Measurements from ENCODE around the gene SLC6A3. TPM values are rescaled to one million over a fixed set of nuclear protein-coding genes. Genes with fewer than 3 reads are reported as not detected.

Gene SLC6A3
- total and polyA plus RNA-seq, 3 donors from 2014 or later, result 0.55 to 1.5 (median 0.83) TPM

DNA sequence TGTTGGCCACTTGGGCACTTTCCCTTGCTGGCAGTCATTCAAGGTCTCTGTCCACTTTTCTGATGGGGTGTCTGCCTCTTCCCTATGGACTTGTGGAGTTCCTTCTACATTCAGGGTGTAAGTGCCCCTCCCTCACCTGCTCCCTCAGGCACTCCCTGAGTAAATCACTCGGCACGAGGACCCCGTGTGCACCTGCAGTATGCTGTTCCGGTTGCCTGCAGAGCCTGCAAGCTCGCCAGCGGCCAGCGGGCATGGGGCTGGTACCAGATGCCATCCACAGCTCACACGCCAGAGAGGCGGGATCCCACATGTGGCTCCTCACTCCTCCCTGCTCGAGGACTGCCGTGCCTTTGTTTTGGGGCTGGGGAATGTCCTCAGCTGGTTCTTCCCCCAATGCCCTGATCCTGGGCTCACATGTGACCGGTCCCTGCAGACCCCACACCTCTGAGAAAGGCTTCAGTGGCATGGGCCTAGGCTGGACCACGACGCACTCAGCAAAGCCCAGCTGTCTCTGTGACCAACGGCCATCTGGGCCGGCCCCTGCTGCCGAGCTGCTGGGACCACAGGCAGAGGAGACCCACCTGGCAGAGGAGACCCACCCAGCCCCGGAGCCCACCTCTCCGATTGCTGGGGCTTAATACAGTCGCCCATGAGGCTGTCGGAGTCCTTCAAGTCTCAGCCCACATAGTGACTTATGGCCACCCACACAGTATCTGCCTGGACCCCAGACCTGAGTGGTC lies 54.2 kb downstream of the SLC6A3 start:
- no peaks in the 10 kb centered on the region for H3K27me3 ChIP-seq
- H3K4me3 ChIP-seq, result no peak overlapping the region
- no peaks in the 10 kb centered on the region for H3K9me3 ChIP-seq
- DNase-seq, result no peak
- H3K27ac ChIP-seq, result no peak overlapping the region
- intact Hi-C loops (cut with DNase I; ENCODE audit: low total_unique reads), result no loop called here
- no peak for TF ChIP-seq POLR2A (IDR thresholded peaks at IDR 0.05)
- TF ChIP-seq, protein P1, sequence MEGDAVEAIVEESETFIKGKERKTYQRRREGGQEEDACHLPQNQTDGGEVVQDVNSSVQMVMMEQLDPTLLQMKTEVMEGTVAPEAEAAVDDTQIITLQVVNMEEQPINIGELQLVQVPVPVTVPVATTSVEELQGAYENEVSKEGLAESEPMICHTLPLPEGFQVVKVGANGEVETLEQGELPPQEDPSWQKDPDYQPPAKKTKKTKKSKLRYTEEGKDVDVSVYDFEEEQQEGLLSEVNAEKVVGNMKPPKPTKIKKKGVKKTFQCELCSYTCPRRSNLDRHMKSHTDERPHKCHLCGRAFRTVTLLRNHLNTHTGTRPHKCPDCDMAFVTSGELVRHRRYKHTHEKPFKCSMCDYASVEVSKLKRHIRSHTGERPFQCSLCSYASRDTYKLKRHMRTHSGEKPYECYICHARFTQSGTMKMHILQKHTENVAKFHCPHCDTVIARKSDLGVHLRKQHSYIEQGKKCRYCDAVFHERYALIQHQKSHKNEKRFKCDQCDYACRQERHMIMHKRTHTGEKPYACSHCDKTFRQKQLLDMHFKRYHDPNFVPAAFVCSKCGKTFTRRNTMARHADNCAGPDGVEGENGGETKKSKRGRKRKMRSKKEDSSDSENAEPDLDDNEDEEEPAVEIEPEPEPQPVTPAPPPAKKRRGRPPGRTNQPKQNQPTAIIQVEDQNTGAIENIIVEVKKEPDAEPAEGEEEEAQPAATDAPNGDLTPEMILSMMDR (IDR thresholded peaks at IDR 0.05), result no peak
- no peaks in the 10 kb centered on the region for H3K36me3 ChIP-seq (ENCODE audit: low read depth, missing control alignments)
- peaks cover 4% of the 10 kb centered on the region for H3K4me1 ChIP-seq
- WGBS, 2 donors, result 84 to 98% methylated on average over 8 to 21 of the region's 21 CpGs

GRCh38 chr5:1390333-1390732 lies 54.9 kb downstream of the SLC6A3 start:
- peaks cover 4% of the 10 kb centered on the region for H3K4me1 ChIP-seq
- 57 to 64% methylated on average over 4 to 7 of the region's 7 CpGs for WGBS, 2 donors

GRCh38 chr5:1388383-1388967 lies 56.8 kb downstream of the SLC6A3 start:
- H3K27me3 ChIP-seq, result no peaks in the 10 kb centered on the region
- H3K9me3 ChIP-seq, result no peaks in the 10 kb centered on the region
- intact Hi-C loops (cut with DNase I; ENCODE audit: low total_unique reads), result no loop called here
- H3K4me3 ChIP-seq, result no peak overlapping the region
- 87 to 88% methylated on average over 4 of the region's 4 CpGs for WGBS, 2 donors
- no peak overlapping the region for H3K27ac ChIP-seq
- TF ChIP-seq POLR2A (IDR thresholded peaks at IDR 0.05), result no peak
- TF ChIP-seq, protein P1 (IDR thresholded peaks at IDR 0.05), result no peak
- no peak for DNase-seq
- no peaks in the 10 kb centered on the region for H3K36me3 ChIP-seq (ENCODE audit: low read depth, missing control alignments)
- H3K4me1 ChIP-seq, result peaks cover 4% of the 10 kb centered on the region

More at GRCh38 chr5:1390333-1390732, 54.9 kb downstream of the SLC6A3 start:
- no peak overlapping the region for H3K4me3 ChIP-seq
- no peaks in the 10 kb centered on the region for H3K27me3 ChIP-seq
- intact Hi-C loops (cut with DNase I; ENCODE audit: low total_unique reads), result no loop called here
- no peaks in the 10 kb centered on the region for H3K36me3 ChIP-seq (ENCODE audit: low read depth, missing control alignments)
- no peak for DNase-seq
- no peak overlapping the region for H3K27ac ChIP-seq
- TF ChIP-seq, protein P1 (IDR thresholded peaks at IDR 0.05), result no peak
- no peak for TF ChIP-seq POLR2A (IDR thresholded peaks at IDR 0.05)
- no peaks in the 10 kb centered on the region for H3K9me3 ChIP-seq

- intact Hi-C loops (cut with DNase I; ENCODE audit: low total_unique reads), result no loop called here
- no peak overlapping the region for H3K4me3 ChIP-seq
- H3K27me3 ChIP-seq, result no peaks in the 10 kb centered on the region
- no peaks in the 10 kb centered on the region for H3K9me3 ChIP-seq
- H3K36me3 ChIP-seq (ENCODE audit: low read depth, missing control alignments), result no peaks in the 10 kb centered on the region
- 88 to 95% methylated on average over 5 of the region's 5 CpGs for WGBS, 2 donors
- H3K4me1 ChIP-seq, result peaks cover 4% of the 10 kb centered on the region
- no peak for DNase-seq
- no peak for TF ChIP-seq POLR2A (IDR thresholded peaks at IDR 0.05)
- TF ChIP-seq, protein P1 (IDR thresholded peaks at IDR 0.05), result no peak
- no peak overlapping the region for H3K27ac ChIP-seq
Observed at GRCh38 chr5:1387876-1388275, 57.4 kb downstream of the SLC6A3 start.

Data from testis (tissue), 3 donors.